ENCODE results near the gene SCAP. TPM values are rescaled to one million over a fixed set of nuclear protein-coding genes. Genes with fewer than 3 reads are reported as not detected.

SCAP gene
- polyA plus RNA-seq, 1 of the 3 experiments (the other 2 are of a cell fraction) = 28.0 TPM

- no peaks in the 10 kb centered on the region for H4K20me1 ChIP-seq (ENCODE audit: insufficient read depth)
- H3K79me2 ChIP-seq (ENCODE audit: insufficient read depth) = no peaks in the 10 kb centered on the region
- WGBS (ENCODE audit: low lambda C conversion rate) = 100% methylated on average over 2 of the region's 2 CpGs
- no peaks in the 10 kb centered on the region for H3K27me3 ChIP-seq (ENCODE audit: insufficient read depth)
- no peak for TF ChIP-seq CTCF (IDR thresholded peaks at IDR 0.05)
- TF ChIP-seq NFIC (IDR thresholded peaks at IDR 0.05; ENCODE audit: borderline replicate concordance) = no peak
- TF ChIP-seq FOSL2 (IDR thresholded peaks at IDR 0.05; ENCODE audit: borderline replicate concordance, low read depth) = no peak
- TF ChIP-seq USF2 (IDR thresholded peaks at IDR 0.05; ENCODE audit: borderline replicate concordance, low read depth, low read length) = no peak
- TF ChIP-seq POLR2AphosphoS5 (IDR thresholded peaks at IDR 0.05; ENCODE audit: low read depth, low read length) = no peak
- TF ChIP-seq RCOR1 (IDR thresholded peaks at IDR 0.05; ENCODE audit: low read length) = no peak
- TF ChIP-seq GABPA (IDR thresholded peaks at IDR 0.05; ENCODE audit: low read depth) = no peak
- TF ChIP-seq EZH2phosphoT487 (IDR thresholded peaks at IDR 0.05; ENCODE audit: borderline replicate concordance, low read depth) = no peak
- TF ChIP-seq USF1 (IDR thresholded peaks at IDR 0.05; ENCODE audit: borderline replicate concordance, low read depth) = no peak
- no peak for TF ChIP-seq REST (IDR thresholded peaks at IDR 0.05; ENCODE audit: low read depth, low read length)
- TF ChIP-seq MEF2A (IDR thresholded peaks at IDR 0.05; ENCODE audit: borderline replicate concordance, low read depth) = no peak
- TF ChIP-seq TEAD4 (IDR thresholded peaks at IDR 0.05; ENCODE audit: borderline replicate concordance, insufficient read depth) = no peak
- TF ChIP-seq FOXM1 (IDR thresholded peaks at IDR 0.05; ENCODE audit: low read depth) = no peak
- TF ChIP-seq TCF12 (IDR thresholded peaks at IDR 0.05) = no peak
- no peak for TF ChIP-seq MXI1 (IDR thresholded peaks at IDR 0.05; ENCODE audit: low read depth, low read length)
- TF ChIP-seq MAX (IDR thresholded peaks at IDR 0.05; ENCODE audit: low read depth) = no peak
- no peak for TF ChIP-seq FOXJ3 (CRISPR knock-in tag; IDR thresholded peaks at IDR 0.05)
- TF ChIP-seq SMC3 (IDR thresholded peaks at IDR 0.05; ENCODE audit: low read depth, low read length) = no peak
- TF ChIP-seq CHD2 (IDR thresholded peaks at IDR 0.05; ENCODE audit: low read length, partially characterized antibody) = no peak
- H3K4me1 ChIP-seq (ENCODE audit: control insufficient read depth in 1 of 2, insufficient read depth in 2 of 2, low read depth in 1 of 2, low read length in 1 of 2) = no peaks in the 10 kb centered on the region
- ChIA-PET POLR2A (no interaction called here), CTCF (no interaction called here)
- no peak for DNase-seq
- no peak overlapping the region for H3K9ac ChIP-seq
- H3K4me3 ChIP-seq (ENCODE audit: low read depth in 2 of 2, low read length in 1 of 2) = no peak overlapping the region
- H3K9me2 ChIP-seq = no peaks in the 10 kb centered on the region
- H3F3A ChIP-seq (replicated peaks; ENCODE audit: insufficient read depth) = no peaks in the 10 kb centered on the region
- no peak overlapping the region for H3K4me2 ChIP-seq
- peaks cover 28 to 50% of the 10 kb centered on the region in 2 experiments for H3K36me3 ChIP-seq (replicated peaks in 1 of 2; ENCODE audit: control insufficient read depth in 1 of 2, insufficient read depth in 2 of 2, low read length in 1 of 2)
- no peak overlapping the region for H2AFZ ChIP-seq (ENCODE audit: low read depth)
- H3K9me3 ChIP-seq = no peaks in the 10 kb centered on the region
- H3K27ac ChIP-seq (ENCODE audit: low read depth in 2 of 2, low read length in 1 of 2) = no peak overlapping the region
Observed at GRCh38 chr3:47503033-47503432, 27.3 kb upstream of the SCAP start.

Data from SK-N-SH (cell line).